PFSK-1 (cell line): ENCODE measurements around the gene KAZN.

Experiments
- POLR2AphosphoS5 ChIP-seq: IDR thresholded peaks from 2 replicates; pipeline ENCODE4 v1.6.1; 2012; ENCODE audit warnings: low read depth, mild to moderate bottlenecking, control low read depth, low read length, moderate library complexity
- TAF1 ChIP-seq: IDR thresholded peaks from 2 replicates; pipeline ENCODE4 v1.6.1; 2012; ENCODE audit warnings: low read length, control low read depth, borderline replicate concordance; ENCODE audit not compliant: insufficient read depth
- TF ChIP-seq, protein P1 (sequence below), 2 experiments: IDR thresholded peaks; 2 replicates each; pipeline versions ENCODE4 v1.6.1 to v1.8.0; 2011 to 2012; ENCODE audit warnings: low read depth in 2 of 2, low read length in 2 of 2, control low read depth in 1 of 2, inconsistent platforms in 1 of 2, mild to moderate bottlenecking in 1 of 2, moderate library complexity in 1 of 2; ENCODE audit not compliant: insufficient read depth in 1 of 2

DNA sequence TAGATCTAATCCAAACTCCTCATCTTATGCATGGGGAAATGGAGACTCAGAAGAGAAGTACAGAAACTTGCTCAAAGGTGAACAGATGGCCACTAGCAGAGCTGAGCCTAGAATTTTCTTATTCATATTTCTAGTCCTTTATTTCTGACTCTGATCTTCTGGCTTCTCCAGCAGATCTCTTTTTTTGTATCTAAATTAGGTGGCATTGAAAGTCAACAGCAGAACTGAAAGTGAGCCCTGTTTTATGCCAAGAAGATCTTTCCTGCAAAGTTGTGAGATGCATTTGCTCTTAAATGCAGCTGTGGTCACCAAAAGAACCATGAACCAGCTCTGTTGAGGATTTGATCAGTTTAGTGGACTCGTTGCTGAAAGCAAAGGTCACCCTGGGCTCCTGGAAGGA, 75.5 kb downstream of the KAZN start:
- no peak for TF ChIP-seq TAF1
- TF ChIP-seq, protein P1, sequence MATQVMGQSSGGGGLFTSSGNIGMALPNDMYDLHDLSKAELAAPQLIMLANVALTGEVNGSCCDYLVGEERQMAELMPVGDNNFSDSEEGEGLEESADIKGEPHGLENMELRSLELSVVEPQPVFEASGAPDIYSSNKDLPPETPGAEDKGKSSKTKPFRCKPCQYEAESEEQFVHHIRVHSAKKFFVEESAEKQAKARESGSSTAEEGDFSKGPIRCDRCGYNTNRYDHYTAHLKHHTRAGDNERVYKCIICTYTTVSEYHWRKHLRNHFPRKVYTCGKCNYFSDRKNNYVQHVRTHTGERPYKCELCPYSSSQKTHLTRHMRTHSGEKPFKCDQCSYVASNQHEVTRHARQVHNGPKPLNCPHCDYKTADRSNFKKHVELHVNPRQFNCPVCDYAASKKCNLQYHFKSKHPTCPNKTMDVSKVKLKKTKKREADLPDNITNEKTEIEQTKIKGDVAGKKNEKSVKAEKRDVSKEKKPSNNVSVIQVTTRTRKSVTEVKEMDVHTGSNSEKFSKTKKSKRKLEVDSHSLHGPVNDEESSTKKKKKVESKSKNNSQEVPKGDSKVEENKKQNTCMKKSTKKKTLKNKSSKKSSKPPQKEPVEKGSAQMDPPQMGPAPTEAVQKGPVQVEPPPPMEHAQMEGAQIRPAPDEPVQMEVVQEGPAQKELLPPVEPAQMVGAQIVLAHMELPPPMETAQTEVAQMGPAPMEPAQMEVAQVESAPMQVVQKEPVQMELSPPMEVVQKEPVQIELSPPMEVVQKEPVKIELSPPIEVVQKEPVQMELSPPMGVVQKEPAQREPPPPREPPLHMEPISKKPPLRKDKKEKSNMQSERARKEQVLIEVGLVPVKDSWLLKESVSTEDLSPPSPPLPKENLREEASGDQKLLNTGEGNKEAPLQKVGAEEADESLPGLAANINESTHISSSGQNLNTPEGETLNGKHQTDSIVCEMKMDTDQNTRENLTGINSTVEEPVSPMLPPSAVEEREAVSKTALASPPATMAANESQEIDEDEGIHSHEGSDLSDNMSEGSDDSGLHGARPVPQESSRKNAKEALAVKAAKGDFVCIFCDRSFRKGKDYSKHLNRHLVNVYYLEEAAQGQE (IDR thresholded peaks at IDR 0.05; ENCODE audit: insufficient read depth in 1 of 2, low read depth in 2 of 2, low read length in 2 of 2), result no peak
- no peak for TF ChIP-seq POLR2AphosphoS5
